GM12878 (cell line): ENCODE data around the gene CFDP1. TPM values are rescaled to one million over a fixed set of nuclear protein-coding genes. Genes with fewer than 3 reads are reported as not detected.

Experiments used
- ATAC-seq: fragments of 200-7000 bp; cut with Tn5 transposase; 3 replicates; pipeline ENCODE4 v1.9.1; 2020; ENCODE audit warnings: mild to moderate bottlenecking, moderate library complexity
- BruUV-seq: library from RNA; stranded (reverse); fragments of 400-500 nt; replicated peaks from 2 replicates; lab custom pipeline; 2021; lab: Mats Ljungman, UMichigan
- CTCF ChIA-PET: fragments of 300-600 bp; sonication (Branson Sonifier 250); formaldehyde crosslinking; extraction: SDS; loops from one replicate; lab custom pipeline; 2021; ENCODE audit warnings: inconsistent platforms; lab: Yijun Ruan, JAX
- POLR2A ChIA-PET: fragments of 350-600 bp; formaldehyde crosslinking; extraction: SDS; loops from one replicate; lab custom pipeline; 2021; ENCODE audit warnings: inconsistent platforms; lab: Charles Lee
- RAD21 ChIA-PET: fragments of 300-600 bp; sonication (Branson Sonifier 250); formaldehyde crosslinking; loops from one replicate; lab custom pipeline; 2023; ENCODE audit warnings: antibody characterized with exemption; ENCODE audit not compliant: unreplicated experiment; lab: Charles Lee
- SMC1A ChIA-PET: fragments of 300-600 bp; sonication (Branson Sonifier 250); formaldehyde crosslinking; loops from one replicate; lab custom pipeline; 2023; ENCODE audit not compliant: unreplicated experiment, uncharacterized antibody; lab: Charles Lee
- DNase-seq: peaks from one replicate; pipeline ENCODE4 v3.0.0-alpha.2; 2011; ENCODE audit warnings: low read depth, low spot score
- FAIRE-seq: peaks from 3 replicates; lab custom pipeline; 2011; peaks lifted over from hg19 to GRCh38; lab: Jason Lieb, UNC
- H2AFZ ChIP-seq: 2 replicates; pipeline ENCODE4 v1.6.0; 2011; ENCODE audit warnings: low read depth, low read length, control low read depth; ENCODE audit not compliant: control insufficient read depth
- H3K27ac ChIP-seq: 2 replicates; pipeline ENCODE4 v1.5.1; 2011; ENCODE audit warnings: control low read depth; ENCODE audit not compliant: control insufficient read depth, insufficient read depth
- H3K27me3 ChIP-seq, 2 experiments: replicated peaks in 1 of 2; 2 replicates each; pipeline versions ENCODE4 v1.6.0 to v1.6.1; 2011; ENCODE audit warnings: low read length in 1 of 2; ENCODE audit not compliant: control insufficient read depth in 2 of 2, insufficient read depth in 2 of 2
- H3K36me3 ChIP-seq, 2 experiments: 2 replicates each; pipeline ENCODE4 v1.5.1; 2011; ENCODE audit warnings: low read length in 1 of 2; ENCODE audit not compliant: control insufficient read depth in 2 of 2, insufficient read depth in 2 of 2
- H3K4me1 ChIP-seq: 2 replicates; pipeline ENCODE4 v1.6.1; 2011; ENCODE audit warnings: mild to moderate bottlenecking, low read length, moderate library complexity, mixed read lengths; ENCODE audit not compliant: control insufficient read depth, insufficient read depth
- H3K4me2 ChIP-seq: 2 replicates; pipeline ENCODE4 v1.6.0; 2011; ENCODE audit warnings: control low read depth; ENCODE audit not compliant: control insufficient read depth, insufficient read depth
- H3K4me3 ChIP-seq: fragments of 200-600 bp; sonication (generic); 2 replicates; pipeline ENCODE4 v1.5.1; 2016
- H3K79me2 ChIP-seq: 2 replicates; pipeline ENCODE4 v1.6.0; 2011; ENCODE audit warnings: low read length; ENCODE audit not compliant: control insufficient read depth, insufficient read depth
- H3K9ac ChIP-seq: 2 replicates; pipeline ENCODE4 v1.8.0; 2011; ENCODE audit warnings: low read length, control low read depth, mixed read lengths; ENCODE audit not compliant: control insufficient read depth, insufficient read depth
- H3K9me3 ChIP-seq: replicated peaks from 3 replicates; pipeline ENCODE4 v1.5.1; 2011; ENCODE audit warnings: mild to moderate bottlenecking, low read length; ENCODE audit not compliant: control insufficient read depth, insufficient read depth
- H4K20me1 ChIP-seq: 2 replicates; pipeline ENCODE4 v1.6.0; 2011; ENCODE audit not compliant: control insufficient read depth, insufficient read depth
- BHLHE40 ChIP-seq, 2 experiments: fragments of 450-650 bp in 1 of 2; IDR thresholded peaks; 2 replicates each; pipeline ENCODE4 v1.6.1; 2011 to 2017; ENCODE audit warnings: low read depth in 2 of 2, borderline replicate concordance in 1 of 2, improper control_type of control experiment in 1 of 2, low read length in 1 of 2, mild to moderate bottlenecking in 1 of 2
- HCFC1 ChIP-seq: fragments of 150-350 bp; IDR thresholded peaks from 2 replicates; pipeline ENCODE4 v1.6.1; 2014; ENCODE audit warnings: low read length
- IKZF2 ChIP-seq, 2 experiments: fragments of 450-650 bp; IDR thresholded peaks; 2 replicates each; pipeline ENCODE4 v1.6.1; 2017; ENCODE audit warnings: mild to moderate bottlenecking in 2 of 2, moderate library complexity in 2 of 2
- JUNB ChIP-seq: IDR thresholded peaks from 2 replicates; pipeline ENCODE4 v1.6.1; 2016; ENCODE audit warnings: antibody characterized with exemption, mild to moderate bottlenecking
- LARP7 ChIP-seq: fragments of 450-650 bp; IDR thresholded peaks from 2 replicates; pipeline ENCODE4 v1.6.1; 2017; ENCODE audit warnings: mild to moderate bottlenecking
- MEF2A ChIP-seq: IDR thresholded peaks from 2 replicates; pipeline ENCODE4 v1.6.1; 2011; ENCODE audit warnings: low read depth, mild to moderate bottlenecking, low read length, moderate library complexity; ENCODE audit not compliant: insufficient read depth
- NFXL1 ChIP-seq: fragments of 450-650 bp; IDR thresholded peaks from 2 replicates; pipeline ENCODE4 v1.6.1; 2017; ENCODE audit warnings: antibody characterized with exemption, mild to moderate bottlenecking, borderline replicate concordance
- NRF1 ChIP-seq: conservative IDR thresholded peaks from 2 replicates; pipeline ENCODE4 v1.6.1; 2011; ENCODE audit warnings: mild to moderate bottlenecking, low read depth, low read length, improper control_type of control experiment
- PAX5 ChIP-seq: IDR thresholded peaks from 2 replicates; pipeline ENCODE4 v1.6.1; 2011; ENCODE audit warnings: low read depth, low read length, borderline replicate concordance
- SIX5 ChIP-seq: IDR thresholded peaks from 2 replicates; pipeline ENCODE4 v1.6.1; 2011; ENCODE audit warnings: mild to moderate bottlenecking, low read depth, low read length, moderate library complexity; ENCODE audit not compliant: severe bottlenecking
- SMARCA5 ChIP-seq: fragments of 450-650 bp; IDR thresholded peaks from 2 replicates; pipeline ENCODE4 v1.6.1; 2017; ENCODE audit warnings: mild to moderate bottlenecking
- SMC3 ChIP-seq: IDR thresholded peaks from 2 replicates; pipeline ENCODE4 v1.6.1; 2011; ENCODE audit warnings: low read length, improper control_type of control experiment, borderline replicate concordance
- TARDBP ChIP-seq: IDR thresholded peaks from 2 replicates; pipeline ENCODE4 v1.6.1; 2016; ENCODE audit warnings: borderline replicate concordance
- ZNF207 ChIP-seq: fragments of 450-650 bp; IDR thresholded peaks from 2 replicates; pipeline ENCODE4 v1.6.1; 2014; ENCODE audit warnings: antibody characterized with exemption, mild to moderate bottlenecking, borderline replicate concordance
- ZSCAN29 ChIP-seq: fragments of 450-650 bp; IDR thresholded peaks from 2 replicates; pipeline ENCODE4 v1.6.1; 2017; ENCODE audit warnings: mild to moderate bottlenecking, moderate library complexity
- WGBS: methylation state at CpG from one replicate; pipeline ENCODE4 v1.1.6; 2016; ENCODE audit warnings: low lambda C conversion rate; ENCODE audit not compliant: insufficient replicate concordance, insufficient coverage; ENCODE audit errors: missing lambda C conversion rate; 5-methylcytosine and 5-hydroxymethylcytosine counted together
- in situ Hi-C: fragments of 300-500 bp; cut with MboI; formaldehyde crosslinking; loops from 9 replicates; pipeline ENCODE4 v1.14.3; 2018; ENCODE audit warnings: mixed read lengths
- intact Hi-C: fragments of 100-400 bp; cut with micrococcal nuclease; formaldehyde crosslinking; loops from one replicate; pipeline ENCODE4 v1.14.2; 2022; ENCODE audit not compliant: unreplicated experiment
- polyA plus RNA-seq, 11 experiments: library from polyadenylated mRNA; depleted of rRNA in 4 of 11; unstranded in 6 of 11; stranded (reverse) in 5 of 11; fragments of >200 nt; fragmentation: Nextera tagmentation in 4 of 11; fragmentation: Illumina TruSeq in 1 of 11; extraction: Ambion mirVana in 4 of 11; extraction: Trizol in 1 of 11; gene quantifications; 1 replicate in 1 of 11; 2 replicates in 10 of 11; pipeline versions ENCODE4 v1.2.1 to v1.2.3, GENCODE V29; 2011 to 2016; ENCODE audit warnings: inconsistent platforms in 2 of 11, missing spikeins in 2 of 11, low read depth in 1 of 11
- total RNA-seq, 4 experiments: library from RNA; depleted of rRNA in 3 of 4; stranded (reverse); fragments of >200 nt in 3 of 4; fragmentation: Illumina TruSeq in 1 of 4; extraction: Trizol in 1 of 4; gene quantifications; 2 replicates each; pipeline versions ENCODE4 v1.2.1 to v1.2.3, GENCODE V29; 2013 to 2021
- TF ChIP-seq, protein P1 (sequence below): IDR thresholded peaks from 2 replicates; pipeline ENCODE4 v1.6.1; 2012; ENCODE audit warnings: improper control_type of control experiment, low read depth, low read length; ENCODE audit not compliant: insufficient replicate concordance
- TF ChIP-seq, protein P2 (sequence below), 3 experiments: IDR thresholded peaks in 2 of 3; conservative IDR thresholded peaks in 1 of 3; 2 replicates each; pipeline ENCODE4 v1.5.1; 2011; ENCODE audit warnings: low read depth in 3 of 3, low read length in 3 of 3, mild to moderate bottlenecking in 3 of 3, control low read depth in 2 of 3, moderate library complexity in 2 of 3, inconsistent platforms in 1 of 3, mixed read lengths in 1 of 3; ENCODE audit not compliant: control insufficient read depth in 2 of 3, insufficient read depth in 1 of 3; ENCODE audit errors: extremely low read depth in 1 of 3
- TF ChIP-seq, protein P3 (sequence below): fragments of 150-350 bp; IDR thresholded peaks from 2 replicates; pipeline ENCODE4 v1.6.1; 2014; ENCODE audit warnings: mild to moderate bottlenecking, low read depth, low read length

CFDP1 gene
- total and polyA plus RNA-seq, 10 of the 15 experiments (the other 5 are each of a cell fraction or from before 2014, with no cell fraction given): 22.3 to 64.8 (median 36.7) TPM

DNA sequence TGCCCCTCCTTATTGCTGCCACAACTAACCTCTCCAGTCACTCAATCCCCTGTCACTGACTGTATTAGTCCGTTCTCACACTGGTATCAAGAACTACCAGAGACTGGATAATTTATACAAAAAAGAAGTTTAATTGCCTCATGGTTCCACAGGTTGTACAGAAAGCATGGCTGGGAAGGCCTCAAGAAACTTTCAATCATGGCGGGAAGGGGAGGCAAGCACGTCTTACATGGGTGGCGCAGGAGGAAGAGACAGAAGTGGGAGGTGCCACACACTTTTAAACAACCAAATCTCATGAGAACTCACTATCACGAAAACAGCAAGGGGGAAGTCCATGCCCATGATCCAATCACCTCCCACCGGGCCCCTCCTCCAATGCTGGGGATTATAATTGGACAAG, 95.9 kb downstream of the CFDP1 start:
- FAIRE-seq: no peak
- no peak for TF ChIP-seq SMC3
- no peak for TF ChIP-seq ZSCAN29
- no peak for TF ChIP-seq SIX5
- TF ChIP-seq, protein P1, sequence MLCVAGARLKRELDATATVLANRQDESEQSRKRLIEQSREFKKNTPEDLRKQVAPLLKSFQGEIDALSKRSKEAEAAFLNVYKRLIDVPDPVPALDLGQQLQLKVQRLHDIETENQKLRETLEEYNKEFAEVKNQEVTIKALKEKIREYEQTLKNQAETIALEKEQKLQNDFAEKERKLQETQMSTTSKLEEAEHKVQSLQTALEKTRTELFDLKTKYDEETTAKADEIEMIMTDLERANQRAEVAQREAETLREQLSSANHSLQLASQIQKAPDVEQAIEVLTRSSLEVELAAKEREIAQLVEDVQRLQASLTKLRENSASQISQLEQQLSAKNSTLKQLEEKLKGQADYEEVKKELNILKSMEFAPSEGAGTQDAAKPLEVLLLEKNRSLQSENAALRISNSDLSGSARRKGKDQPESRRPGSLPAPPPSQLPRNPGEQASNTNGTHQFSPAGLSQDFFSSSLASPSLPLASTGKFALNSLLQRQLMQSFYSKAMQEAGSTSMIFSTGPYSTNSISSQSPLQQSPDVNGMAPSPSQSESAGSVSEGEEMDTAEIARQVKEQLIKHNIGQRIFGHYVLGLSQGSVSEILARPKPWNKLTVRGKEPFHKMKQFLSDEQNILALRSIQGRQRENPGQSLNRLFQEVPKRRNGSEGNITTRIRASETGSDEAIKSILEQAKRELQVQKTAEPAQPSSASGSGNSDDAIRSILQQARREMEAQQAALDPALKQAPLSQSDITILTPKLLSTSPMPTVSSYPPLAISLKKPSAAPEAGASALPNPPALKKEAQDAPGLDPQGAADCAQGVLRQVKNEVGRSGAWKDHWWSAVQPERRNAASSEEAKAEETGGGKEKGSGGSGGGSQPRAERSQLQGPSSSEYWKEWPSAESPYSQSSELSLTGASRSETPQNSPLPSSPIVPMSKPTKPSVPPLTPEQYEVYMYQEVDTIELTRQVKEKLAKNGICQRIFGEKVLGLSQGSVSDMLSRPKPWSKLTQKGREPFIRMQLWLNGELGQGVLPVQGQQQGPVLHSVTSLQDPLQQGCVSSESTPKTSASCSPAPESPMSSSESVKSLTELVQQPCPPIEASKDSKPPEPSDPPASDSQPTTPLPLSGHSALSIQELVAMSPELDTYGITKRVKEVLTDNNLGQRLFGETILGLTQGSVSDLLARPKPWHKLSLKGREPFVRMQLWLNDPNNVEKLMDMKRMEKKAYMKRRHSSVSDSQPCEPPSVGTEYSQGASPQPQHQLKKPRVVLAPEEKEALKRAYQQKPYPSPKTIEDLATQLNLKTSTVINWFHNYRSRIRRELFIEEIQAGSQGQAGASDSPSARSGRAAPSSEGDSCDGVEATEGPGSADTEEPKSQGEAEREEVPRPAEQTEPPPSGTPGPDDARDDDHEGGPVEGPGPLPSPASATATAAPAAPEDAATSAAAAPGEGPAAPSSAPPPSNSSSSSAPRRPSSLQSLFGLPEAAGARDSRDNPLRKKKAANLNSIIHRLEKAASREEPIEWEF: no peak
- no peak for TF ChIP-seq IKZF2 (IDR thresholded peaks at IDR 0.05)
- no peak for TF ChIP-seq HCFC1
- no peak for TF ChIP-seq ZNF207
- TF ChIP-seq NRF1: no peak
- TF ChIP-seq, protein P2, sequence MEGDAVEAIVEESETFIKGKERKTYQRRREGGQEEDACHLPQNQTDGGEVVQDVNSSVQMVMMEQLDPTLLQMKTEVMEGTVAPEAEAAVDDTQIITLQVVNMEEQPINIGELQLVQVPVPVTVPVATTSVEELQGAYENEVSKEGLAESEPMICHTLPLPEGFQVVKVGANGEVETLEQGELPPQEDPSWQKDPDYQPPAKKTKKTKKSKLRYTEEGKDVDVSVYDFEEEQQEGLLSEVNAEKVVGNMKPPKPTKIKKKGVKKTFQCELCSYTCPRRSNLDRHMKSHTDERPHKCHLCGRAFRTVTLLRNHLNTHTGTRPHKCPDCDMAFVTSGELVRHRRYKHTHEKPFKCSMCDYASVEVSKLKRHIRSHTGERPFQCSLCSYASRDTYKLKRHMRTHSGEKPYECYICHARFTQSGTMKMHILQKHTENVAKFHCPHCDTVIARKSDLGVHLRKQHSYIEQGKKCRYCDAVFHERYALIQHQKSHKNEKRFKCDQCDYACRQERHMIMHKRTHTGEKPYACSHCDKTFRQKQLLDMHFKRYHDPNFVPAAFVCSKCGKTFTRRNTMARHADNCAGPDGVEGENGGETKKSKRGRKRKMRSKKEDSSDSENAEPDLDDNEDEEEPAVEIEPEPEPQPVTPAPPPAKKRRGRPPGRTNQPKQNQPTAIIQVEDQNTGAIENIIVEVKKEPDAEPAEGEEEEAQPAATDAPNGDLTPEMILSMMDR (IDR thresholded peaks at IDR 0.05 in 2 of 3, conservative IDR thresholded peaks at IDR 0.05 in 1 of 3; ENCODE audit: control insufficient read depth in 2 of 3, extremely low read depth in 1 of 3, insufficient read depth in 1 of 3, low read depth in 3 of 3, low read length in 3 of 3): no peak
- TF ChIP-seq LARP7: no peak
- no peak for TF ChIP-seq SMARCA5
- TF ChIP-seq, protein P3, sequence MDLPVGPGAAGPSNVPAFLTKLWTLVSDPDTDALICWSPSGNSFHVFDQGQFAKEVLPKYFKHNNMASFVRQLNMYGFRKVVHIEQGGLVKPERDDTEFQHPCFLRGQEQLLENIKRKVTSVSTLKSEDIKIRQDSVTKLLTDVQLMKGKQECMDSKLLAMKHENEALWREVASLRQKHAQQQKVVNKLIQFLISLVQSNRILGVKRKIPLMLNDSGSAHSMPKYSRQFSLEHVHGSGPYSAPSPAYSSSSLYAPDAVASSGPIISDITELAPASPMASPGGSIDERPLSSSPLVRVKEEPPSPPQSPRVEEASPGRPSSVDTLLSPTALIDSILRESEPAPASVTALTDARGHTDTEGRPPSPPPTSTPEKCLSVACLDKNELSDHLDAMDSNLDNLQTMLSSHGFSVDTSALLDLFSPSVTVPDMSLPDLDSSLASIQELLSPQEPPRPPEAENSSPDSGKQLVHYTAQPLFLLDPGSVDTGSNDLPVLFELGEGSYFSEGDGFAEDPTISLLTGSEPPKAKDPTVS: no peak
- TF ChIP-seq PAX5: no peak
- TF ChIP-seq MEF2A: no peak
- TF ChIP-seq JUNB: no peak
- no peak for TF ChIP-seq NFXL1
- no peak for TF ChIP-seq BHLHE40 (IDR thresholded peaks at IDR 0.05; ENCODE audit: borderline replicate concordance in 1 of 2, low read depth in 2 of 2, low read length in 1 of 2)
- no peak for TF ChIP-seq TARDBP

More for the DNA sequence above, 95.9 kb downstream of the CFDP1 start:
- Histone ChIP-seq H3K4me2 (no peak overlapping the region), H3K79me2 (no peaks in the 10 kb centered on the region), H3K27me3 (no peaks in the 10 kb centered on the region), H3K36me3 (no peaks in the 10 kb centered on the region), H3K4me3 (no peak overlapping the region), H4K20me1 (no peaks in the 10 kb centered on the region), H3K27ac (no peak overlapping the region), H3K9ac (no peak overlapping the region), H3K4me1 (peaks cover 12% of the 10 kb centered on the region), H3K9me3 (no peaks in the 10 kb centered on the region), H2AFZ (no peak overlapping the region)
- DNase-seq (no peak), ATAC-seq (no peak)
- ChIA-PET RAD21 (no interaction called here), POLR2A (no interaction called here), SMC1A (no interaction called here), CTCF (interaction anchor here (1.7 kb wide), 1 partner anchor 27 kb away, joined by 4 read pairs; no protein-coding TSS in a partner anchor)
- no TSS peak for BruUV-seq
- intact Hi-C loops (no loop called here), in situ Hi-C loops (no loop called here)
- WGBS: 91% methylated on average over 6 of the region's 6 CpGs
